Ovary (tissue), 1 donor: ENCODE measurements around the gene SBNO2.

Experiments used
- EP300 ChIP-seq: sonication (generic); formaldehyde crosslinking; IDR thresholded peaks from one replicate; pipeline ENCODE4 v1.6.1; 2017; ENCODE audit warnings: antibody characterized with exemption
- POLR2A ChIP-seq: fragments of 450-650 bp; IDR thresholded peaks from one replicate; pipeline ENCODE4 v1.6.1; 2017; ENCODE audit warnings: antibody characterized with exemption, mild to moderate bottlenecking, moderate library complexity

DNA sequence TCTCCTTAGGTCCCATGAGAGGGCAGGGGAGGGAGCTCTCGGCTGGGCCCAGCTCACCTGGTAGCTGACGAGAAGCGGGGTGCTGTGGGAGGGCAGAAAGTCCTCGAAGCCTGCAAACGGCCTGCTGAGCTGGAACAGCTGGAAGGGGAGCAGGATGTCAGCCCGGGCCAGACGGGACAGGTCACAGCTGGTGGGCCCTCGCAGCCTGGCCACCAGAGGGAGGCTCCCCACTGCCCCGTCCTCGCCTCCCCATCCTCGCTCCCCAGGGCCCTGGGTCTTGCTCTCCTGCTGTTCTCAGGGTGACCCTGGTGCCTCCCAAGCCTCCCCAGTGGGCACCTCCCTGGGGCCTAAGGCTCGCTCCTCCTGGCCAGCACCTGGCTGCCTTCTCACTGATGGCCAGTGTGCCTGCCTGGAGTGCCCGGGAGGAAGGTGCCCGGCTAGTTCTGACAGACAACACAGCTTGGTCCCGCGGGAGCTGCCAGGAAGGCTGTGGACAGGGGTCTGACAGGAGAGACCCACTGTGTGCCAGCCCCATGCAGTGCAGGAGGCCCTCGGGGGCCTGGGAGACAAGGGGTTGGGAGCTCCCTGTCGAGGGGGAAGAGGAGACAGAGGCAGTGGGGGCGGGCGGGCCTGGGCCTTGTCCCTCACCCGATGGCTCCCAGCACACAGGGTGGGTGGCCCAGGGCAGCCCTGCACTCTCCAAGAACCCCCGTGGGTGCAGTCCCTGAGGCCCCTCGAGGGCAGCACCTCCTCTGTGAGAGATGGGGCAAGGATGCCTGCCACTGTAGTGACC is 50.0 kb downstream of the SBNO2 start:
- TF ChIP-seq EP300 = no peak
- TF ChIP-seq POLR2A = no peak
